Hindlimb muscle (tissue), 1 donor: Measurements from ENCODE around the gene RASSF4. TPM values are rescaled to one million over a fixed set of nuclear protein-coding genes. Genes with fewer than 3 reads are reported as not detected.

Source experiments
- DNase-seq: peaks from one replicate; pipeline ENCODE4 v3.0.0-alpha.2; 2013
- polyA plus RNA-seq: library from polyadenylated mRNA; unstranded; fragments of 120-200 nt; gene quantifications from one replicate; pipeline ENCODE4 v1.2.1, GENCODE V29; 2013; ENCODE audit not compliant: insufficient read length

RASSF4 gene
- polyA plus RNA-seq, 1 donor = 68.2 TPM

DNA sequence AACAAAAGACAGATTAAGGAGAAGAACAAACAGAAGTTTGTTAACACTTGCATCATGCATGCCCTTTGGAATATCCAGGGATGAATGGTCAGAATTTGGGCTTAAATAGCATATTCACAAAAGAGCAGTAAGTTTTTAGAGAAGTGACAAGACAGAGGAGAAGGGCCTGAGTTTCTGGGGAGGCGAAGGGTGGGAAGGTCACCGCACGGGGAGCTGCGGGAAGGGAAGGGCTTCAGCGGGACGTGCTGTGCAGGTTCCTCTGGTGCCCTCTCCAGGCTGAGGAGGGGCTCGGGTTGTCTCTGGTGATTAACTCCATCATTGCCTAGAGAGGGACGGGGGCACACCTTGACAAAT is 30.7 kb downstream of the RASSF4 start:
- no peak for DNase-seq

DNA sequence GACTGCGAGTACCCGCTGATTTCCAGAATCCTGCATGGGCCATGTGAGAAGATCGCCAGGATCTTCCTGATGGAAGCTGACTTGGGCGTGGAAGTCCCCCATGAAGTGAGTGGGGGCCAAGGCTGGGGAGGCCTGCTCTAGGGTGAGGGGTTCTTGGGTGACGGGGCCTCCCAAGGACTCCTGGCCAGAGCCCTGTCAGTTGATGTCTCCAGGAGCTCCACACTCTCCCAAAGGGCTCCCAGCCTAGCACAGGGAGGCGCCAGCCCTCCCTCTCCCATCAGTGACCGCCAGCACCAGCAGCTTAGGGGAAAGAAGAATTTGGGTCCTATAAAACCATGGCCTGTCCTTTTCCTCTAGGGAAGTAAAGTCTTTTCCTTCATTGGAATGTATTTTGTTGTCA is 31.4 kb downstream of the RASSF4 start:
- DNase-seq = no peak

DNA sequence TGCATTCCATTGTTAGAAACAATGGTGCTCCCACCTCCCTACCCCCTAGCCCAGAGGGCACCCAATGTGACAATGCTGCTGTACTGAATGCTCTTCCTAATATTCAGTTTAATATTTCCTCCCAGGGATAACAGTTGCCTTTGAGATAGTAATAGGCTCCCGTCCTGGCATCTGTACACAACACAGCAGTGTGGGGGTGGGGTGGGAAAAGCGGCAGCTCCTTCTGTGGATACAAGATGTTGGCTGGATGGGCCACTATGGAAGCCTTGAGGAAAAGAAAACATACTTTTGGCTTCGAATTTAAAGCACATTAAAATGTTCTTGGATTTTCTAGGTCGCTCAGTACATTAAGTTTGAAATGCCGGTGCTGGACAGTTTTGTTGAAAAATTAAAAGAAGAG is 32.0 kb downstream of the RASSF4 start:
- DNase-seq = no peak

DNA sequence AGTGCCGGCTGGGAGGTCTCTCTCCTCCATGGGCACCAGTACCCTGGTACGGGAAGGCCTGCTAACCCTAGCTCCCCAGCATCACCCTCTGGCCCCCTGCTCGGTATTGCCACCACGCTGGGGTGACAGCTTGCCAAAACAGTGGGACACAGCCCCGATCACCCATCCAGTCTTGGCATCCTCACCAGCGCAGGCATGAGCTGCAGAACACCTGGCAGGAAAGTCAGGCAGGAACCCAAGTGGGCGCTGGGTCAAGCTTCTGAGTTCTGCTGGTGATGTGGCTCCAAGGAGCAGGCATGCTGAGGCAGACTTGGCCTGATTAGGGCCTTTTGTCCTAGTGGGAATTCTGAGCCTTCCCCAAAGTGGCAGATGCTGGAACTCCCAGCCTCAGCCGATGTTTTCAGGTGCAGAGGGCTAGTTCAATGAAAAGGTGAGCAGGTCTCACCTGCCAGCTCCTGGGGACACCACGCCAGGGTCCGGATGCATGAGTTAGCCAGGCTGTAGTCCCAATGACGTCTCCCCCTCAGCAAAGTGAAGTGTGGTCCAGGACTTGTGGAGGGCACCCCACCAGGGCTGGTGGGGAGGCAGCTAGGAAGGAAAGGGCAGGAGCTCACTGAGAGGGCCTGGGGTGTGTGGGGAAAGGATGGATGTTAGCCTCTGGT is 32.6 kb downstream of the RASSF4 start:
- DNase-seq = no peak

DNA sequence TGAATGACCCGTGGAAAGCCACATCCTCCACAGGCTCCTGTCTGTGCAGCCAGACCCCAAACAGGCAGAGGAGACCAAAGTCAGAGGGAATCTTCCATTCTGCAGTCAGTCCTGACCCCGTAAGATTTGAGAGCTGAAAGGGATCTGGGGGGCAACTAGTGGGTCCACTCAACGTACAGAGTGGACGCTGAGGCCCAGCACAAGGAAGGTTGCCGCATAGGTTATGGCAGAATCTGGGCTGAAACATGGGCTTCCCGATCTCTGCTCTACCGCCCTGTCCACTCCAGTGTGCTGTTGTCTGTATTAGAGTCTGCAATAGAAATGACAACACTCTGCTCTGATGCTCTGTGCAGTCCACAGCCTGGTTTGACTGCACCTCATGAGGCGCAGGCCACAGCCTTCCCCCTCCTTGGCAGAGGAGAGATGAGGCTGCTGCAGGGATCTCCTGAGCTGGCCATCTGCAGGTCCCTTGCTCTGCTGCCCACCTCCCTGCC is 33.2 kb downstream of the RASSF4 start:
- DNase-seq = no peak

DNA sequence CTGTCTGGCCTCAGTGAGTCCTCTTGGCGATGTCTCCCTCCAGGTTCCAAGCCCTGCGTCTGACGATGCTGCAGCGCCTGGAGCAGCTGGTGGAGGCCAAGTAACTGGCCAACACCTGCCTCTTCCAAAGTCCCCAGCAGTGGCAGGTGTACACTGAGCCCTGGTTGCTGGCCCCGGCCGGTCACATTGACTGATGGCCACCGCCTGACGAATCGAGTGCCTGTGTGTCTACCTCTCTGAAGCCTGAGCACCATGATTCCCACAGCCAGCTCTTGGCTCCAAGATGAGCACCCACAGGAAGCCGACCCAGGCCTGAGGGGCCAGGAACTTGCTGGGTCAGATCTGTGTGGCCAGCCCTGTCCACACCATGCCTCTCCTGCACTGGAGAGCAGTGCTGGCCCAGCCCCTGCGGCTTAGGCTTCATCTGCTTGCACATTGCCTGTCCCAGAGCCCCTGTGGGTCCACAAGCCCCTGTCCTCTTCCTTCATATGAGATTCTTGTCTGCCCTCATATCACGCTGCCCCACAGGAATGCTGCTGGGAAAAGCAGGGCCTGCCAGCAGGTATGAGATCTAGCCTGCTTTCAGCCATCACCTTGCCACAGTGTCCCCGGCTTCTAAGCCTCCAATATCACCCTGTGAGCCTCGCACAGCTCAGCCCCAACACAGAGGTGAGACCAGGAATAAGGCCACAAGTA is 33.8 kb downstream of the RASSF4 start:
- no peak for DNase-seq

DNA sequence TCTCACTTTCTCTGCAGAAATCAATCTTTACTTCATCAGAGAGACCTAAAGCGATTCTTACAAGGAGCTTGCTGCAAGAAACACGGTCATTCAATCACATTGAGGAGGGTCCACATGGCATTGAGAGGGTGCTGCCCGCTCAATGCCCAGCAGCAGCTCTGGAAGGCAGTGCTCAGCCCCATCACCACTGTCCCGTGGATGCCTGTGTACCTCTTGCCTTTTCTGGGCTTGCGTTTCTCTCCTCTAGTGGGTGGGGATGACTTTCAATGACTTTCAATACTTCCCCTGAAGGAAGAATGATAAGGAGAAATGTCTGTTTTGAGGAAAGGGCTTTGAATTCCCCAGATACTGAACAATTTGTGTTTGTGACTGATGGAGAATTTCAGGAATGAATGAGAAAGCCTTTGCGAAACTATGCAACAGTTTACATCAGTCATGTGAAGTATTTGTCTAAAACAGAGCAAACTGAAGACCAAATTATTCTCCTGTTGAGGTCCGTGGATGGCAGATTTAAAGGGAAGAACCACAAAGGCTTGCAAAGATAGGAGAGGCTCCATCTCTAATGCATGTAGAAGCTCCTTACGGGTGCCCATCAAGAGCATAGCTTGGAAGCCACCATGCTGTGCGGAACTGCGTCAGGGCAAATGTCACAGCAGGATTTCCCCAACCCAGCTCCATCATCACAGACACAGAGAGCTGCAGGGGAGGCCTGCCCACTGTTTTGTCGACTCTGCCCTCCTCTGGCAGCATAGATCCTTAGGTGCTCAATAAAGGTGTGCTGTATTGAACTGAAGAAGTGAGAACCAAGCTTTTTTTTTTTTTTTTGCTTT is 34.5 kb downstream of the RASSF4 start:
- no peak for DNase-seq

DNA sequence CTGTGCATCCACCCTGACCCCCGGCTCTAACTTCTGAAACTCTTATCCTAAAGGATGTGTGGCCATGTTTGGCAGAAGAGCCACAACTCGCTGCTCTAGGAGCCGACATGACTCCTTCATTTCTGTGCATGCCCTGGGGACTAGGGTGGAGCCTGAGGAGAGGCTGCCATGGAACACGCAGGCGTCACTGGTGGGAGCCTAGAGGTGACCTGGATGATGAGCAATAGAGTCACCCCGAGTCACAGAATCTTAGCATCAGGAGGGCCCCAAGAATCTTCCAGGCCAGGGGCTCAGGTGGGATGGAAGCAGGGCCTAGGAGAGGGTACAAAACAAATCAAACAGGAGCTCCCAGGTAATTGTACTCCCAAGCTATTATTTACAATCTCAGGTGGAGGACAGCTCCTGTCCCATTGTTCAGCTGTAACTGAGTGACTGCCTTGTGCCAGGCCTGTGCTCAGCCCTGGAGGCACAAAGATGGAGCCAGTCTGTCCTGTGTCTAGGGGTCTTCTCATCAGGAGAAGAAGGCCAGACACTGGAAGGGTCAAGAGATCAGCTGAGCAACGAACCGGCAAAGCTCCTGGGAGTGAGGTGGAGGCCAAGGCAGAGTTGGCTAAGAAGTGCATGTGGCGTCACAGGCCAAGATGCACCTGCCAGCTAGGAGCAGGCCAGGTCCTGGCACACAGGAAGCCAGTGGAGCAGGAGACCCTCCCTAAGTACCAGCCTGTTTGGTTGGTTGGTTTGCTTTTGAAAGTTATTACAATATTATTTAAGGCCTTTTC is 35.3 kb downstream of the RASSF4 start:
- no peak for DNase-seq

DNA sequence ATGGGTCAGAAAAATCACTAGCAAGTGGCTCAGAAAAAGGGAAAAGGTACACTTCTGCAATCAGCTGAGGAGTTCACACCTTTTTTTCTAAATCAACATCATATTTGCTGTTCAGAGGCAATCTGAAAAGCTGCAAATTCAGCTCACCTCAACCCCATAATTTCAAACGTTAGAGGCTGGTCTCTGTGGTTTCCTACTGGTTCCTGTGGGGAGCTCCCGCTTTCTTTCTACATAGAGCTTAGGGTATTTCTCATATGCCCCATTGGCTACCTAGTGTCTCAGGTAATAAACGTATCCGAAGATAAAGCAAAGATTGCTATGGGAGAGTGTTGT is 35.9 kb downstream of the RASSF4 start:
- no peak for DNase-seq

DNA sequence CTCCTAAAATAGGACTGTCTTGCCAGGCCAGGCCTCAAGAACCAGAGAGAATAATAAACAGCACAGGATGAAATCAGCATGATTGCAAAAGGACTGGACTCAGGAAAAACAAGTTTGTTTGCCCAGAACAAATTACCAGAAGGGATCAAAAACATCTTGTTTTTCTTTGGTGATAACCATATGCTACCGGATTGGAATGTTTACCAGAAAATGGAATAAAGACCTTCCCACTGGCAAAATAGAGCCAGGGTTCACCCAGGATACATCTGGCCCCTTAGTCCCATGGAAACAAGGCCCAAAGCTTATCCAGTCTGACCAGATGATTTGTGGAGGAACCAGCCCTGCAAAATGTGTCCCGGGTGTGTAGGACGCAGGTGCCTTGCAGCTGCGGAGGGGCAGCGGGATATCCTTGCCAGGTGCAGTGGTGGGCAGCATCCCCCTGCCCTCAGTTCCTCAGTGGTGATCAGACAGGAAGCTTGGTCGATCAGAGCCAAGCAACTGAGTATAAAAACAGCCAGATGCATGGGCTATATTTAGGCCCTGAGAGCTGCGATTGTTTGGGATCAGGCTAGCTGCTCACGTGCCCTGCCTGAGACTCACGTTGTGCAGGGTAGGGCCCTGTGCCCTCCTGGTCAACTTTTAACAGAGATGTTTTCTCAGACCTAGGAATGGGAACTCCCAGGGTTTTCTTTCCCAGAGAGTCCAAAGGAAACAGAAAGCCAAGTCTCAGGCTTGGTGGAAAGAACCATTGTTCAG is 36.5 kb downstream of the RASSF4 start:
- peak; percentile 56 for DNase-seq

DNA sequence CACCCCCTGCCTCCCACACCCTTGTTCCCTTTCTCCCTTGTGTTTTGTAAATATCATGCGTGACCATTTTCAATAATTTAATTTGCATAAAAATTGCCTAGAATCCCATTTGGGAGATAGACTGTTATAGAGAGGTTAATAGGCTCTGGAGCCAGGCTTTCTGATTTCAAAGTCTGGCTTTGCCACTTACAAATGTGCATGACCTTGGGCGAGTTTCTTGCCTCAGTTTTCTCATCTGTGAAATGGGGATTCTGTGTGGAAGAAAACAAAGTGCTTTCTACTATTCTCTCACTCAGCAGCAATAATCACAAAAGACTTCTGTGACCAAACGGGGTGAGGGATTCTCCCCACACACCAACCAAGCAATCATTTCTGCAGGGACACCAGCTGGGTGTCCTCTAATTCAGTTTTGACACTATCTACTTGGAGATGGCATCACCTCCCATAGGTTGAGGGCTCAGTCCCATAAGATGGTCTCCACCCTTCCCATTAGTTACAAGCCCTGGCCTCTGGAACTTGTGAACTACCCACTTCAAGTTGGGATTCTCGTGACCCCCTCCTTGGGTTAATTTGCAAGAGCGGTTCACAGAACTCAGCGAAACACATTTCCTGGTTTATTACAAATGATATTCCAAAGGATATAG is 37.6 kb downstream of the RASSF4 start:
- DNase-seq = no peak

DNA sequence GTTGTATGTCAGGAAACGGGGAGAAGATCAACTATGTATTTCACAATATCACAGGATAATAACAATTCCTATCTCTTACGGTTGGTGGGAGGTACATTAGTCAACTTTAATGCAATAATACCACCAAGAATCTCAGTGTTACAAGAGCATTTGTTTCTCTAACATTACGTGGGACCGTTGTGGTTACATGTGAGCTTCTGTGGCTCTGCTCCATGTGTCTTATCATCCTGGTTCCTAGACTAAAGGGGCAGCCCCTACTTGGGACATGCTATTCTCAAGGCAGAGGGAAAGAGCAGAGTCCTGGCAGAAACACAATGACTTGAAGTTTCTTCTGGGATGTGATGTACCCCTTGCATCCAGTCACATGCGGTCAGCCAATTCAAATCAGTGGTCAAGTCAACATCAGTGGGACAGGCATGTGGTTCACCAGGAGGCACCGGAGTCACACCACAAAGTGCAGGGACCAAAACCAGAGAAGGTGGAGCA is 38.6 kb downstream of the RASSF4 start:
- no peak for DNase-seq

DNA sequence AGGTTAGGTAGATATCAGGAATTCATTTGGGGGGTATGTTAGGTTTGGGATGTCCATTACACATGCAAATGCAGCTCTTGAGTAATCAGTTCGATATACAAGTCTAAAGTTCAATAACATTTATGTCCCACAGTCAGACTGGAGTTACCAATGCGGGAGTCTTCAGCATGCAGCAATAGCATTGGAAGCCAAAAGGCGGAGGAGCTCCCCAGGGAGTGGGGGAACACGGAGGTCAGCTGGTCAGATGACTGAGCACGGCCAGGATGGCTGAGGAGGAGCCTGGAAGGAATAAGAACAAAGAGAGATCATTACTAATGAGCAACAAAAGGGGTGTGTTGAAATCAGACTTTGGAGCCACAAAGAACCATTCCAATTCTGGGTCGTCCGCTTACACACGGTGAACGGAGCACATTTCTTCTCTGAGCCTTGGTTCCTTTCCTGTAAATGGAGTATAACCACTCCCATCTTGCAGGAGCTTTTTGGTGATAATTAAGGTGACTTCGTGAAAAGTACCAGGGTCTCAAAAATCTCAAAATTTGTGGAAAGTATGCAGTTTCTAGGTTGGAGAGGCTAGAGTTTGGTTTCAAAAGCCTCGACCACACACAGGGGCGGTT is 40.6 kb downstream of the RASSF4 start:
- peak; percentile 66 for DNase-seq

DNA sequence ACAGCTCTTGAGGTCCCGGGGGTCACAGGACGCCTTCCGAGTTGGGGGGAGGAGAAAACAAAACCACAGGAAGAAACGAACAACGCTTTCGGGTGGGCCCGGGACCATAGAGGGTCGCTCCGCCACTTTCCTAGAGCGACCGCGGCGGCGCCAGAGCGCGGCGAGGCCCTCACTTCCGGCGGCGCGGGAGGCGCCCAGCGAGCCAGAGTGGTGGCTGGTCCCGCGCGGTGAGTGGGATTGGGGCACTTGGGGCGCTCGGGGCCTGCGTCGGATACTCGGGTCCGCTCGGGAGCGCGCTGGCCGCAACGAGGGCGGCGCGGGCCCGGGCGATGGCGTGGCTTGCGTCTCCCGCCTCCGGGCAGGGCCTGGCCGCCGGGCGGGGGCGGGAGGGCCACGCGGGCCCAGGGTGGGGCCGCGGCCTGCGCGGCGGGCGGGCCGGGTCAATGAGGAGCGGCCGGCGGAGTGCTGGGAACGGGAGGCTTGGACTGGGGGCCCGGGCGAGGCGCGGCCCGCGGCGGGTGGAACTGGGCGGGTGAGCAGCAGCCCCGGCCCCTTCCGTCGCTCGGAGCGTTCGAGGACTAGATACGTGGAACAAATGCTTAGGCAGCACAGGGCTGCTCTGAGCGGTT is 41.3 kb downstream of the RASSF4 start, which contains the start of gene ZNF22:
ZNF22 (plus strand) TSS at position 172 of the 629 bp plus-strand sequence. CDS start 2,446 bp downstream, outside the sequence.
- DNase-seq = peak; percentile 86

DNA sequence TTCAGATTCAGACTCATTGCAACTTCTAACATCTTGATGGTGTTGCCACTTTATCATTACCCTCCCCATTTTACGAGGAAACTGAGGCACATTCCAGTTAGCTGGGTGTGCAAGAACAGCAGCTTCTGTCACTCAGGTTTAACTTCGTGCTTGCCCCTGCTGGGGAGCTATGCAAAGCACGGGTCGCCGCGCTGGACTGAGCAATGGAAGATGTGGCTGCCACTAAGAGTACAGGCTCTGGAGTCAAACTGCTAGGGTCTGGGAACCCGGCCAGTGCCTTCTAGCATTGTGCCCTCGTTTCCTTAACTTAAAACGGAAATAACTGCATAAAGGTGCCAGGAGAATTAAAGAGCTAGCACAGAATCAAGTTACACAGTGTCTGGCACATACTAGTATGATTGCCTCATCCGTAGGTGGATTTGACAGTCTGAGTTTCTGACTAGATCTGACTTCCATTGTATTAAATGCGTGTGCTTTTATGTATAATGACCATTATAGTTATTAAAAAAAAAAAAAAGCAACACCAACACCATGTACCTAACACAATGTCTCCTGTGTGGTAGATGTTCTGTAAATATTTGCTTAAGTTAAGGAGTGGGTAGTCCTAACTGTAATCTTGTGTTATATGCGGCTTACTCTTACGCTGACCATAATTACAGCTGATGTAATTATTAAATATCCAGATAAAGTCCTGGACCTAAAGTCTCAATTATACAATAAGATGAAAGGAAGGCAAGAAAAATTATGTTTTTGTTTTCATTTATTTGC is 42.0 kb downstream of the RASSF4 start:
- peak; percentile 65 for DNase-seq

DNA sequence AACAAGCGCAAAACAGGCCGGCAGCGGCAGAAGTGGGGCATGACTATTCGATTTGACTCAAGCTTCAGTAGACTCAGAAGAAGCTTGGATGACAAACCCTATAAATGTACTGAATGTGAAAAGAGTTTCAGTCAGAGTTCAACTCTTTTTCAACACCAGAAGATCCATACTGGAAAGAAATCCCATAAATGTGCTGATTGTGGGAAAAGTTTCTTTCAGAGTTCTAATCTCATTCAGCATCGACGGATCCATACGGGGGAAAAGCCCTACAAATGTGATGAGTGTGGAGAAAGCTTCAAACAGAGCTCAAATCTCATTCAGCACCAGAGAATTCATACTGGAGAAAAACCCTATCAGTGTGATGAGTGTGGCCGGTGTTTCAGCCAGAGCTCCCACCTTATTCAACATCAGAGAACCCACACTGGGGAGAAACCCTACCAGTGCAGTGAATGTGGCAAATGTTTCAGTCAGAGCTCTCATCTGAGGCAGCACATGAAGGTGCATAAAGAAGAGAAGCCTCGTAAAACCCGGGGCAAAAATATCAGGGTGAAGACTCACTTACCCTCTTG is 43.9 kb downstream of the RASSF4 start:
- DNase-seq = no peak

DNA sequence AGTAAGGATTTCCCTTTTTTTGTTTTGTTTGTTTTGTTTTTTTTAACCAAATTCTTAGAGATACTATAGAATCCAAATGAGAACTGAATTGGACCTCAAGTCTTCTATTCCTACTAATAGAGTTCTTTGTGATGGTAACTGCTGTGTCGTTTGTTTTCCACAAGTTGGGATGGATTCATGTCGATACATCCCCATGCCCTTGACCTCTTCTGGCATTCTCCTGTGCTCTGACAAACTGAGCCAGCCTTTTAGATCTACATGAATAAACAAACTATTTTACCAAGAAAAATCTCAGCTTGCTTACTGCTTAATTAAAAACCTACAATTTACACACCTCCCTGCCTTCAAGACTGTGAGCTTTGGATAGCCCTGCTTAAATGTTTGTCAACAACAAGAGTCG is 45.1 kb downstream of the RASSF4 start:
- no peak for DNase-seq

DNA sequence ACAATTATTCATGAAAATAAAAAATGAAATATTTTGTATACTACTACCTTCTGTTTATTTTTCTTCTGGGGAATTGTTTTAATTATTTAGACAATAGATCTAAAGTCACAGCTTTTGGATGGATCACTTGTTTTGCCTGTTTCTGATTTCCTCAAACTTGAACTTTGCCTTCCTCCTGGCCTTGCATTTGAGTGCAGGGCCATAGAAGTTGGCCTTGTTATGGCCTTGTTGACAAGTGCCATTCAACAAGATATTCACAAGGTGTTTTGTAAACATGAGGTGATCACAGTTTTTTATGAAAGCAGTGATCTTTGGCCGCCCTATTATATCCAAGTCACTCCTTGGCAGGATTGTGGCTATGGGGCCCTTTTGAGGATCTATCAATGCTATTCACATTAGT is 45.7 kb downstream of the RASSF4 start:
- DNase-seq = no peak
